Muscle of arm (tissue), 12 donors: ENCODE measurements around the gene EZR. TPM values are rescaled to one million over a fixed set of nuclear protein-coding genes. Genes with fewer than 3 reads are reported as not detected.

ENCODE experiments used
- DNase-seq: peaks from one replicate; pipeline ENCODE4 v3.0.0-alpha.2; 2013
- polyA plus RNA-seq, 12 donors: library from polyadenylated mRNA; unstranded; fragments of 120-200 nt; gene quantifications; one replicate each; pipeline ENCODE4 v1.2.1, GENCODE V29; 2013; ENCODE audit not compliant: insufficient read length in 12 of 12

EZR gene
- polyA plus RNA-seq, 12 donors: 24.0 to 86.6 (median 33.7) TPM; not detected in 1

- no peak for DNase-seq
Observed at GRCh38 chr6:158763434-158764182, 55.6 kb downstream of the EZR start.

- no peak for DNase-seq
Observed at GRCh38 chr6:158762787-158763433, 56.3 kb downstream of the EZR start.

- no peak for DNase-seq
Observed at GRCh38 chr6:158761746-158762145, 57.4 kb downstream of the EZR start.

- no peak for DNase-seq
Observed at GRCh38 chr6:158760618-158761250, 58.4 kb downstream of the EZR start.

GRCh38 chr6:158759966-158760617 is 59.1 kb downstream of the EZR start:
- no peak for DNase-seq

GRCh38 chr6:158758941-158759479 is 60.2 kb downstream of the EZR start:
- no peak for DNase-seq

GRCh38 chr6:158758451-158758860 is 60.7 kb downstream of the EZR start:
- peak; percentile 80 for DNase-seq

- DNase-seq: no peak
Observed at GRCh38 chr6:158757753-158758090, 61.4 kb downstream of the EZR start.

- no peak for DNase-seq
Observed at GRCh38 chr6:158756977-158757752, 62.0 kb downstream of the EZR start.

- no peak for DNase-seq
Observed at GRCh38 chr6:158756126-158756525, 63.0 kb downstream of the EZR start.

GRCh38 chr6:158755636-158756035 is 63.5 kb downstream of the EZR start:
- no peak for DNase-seq

GRCh38 chr6:158754738-158755137 is 64.4 kb downstream of the EZR start:
- DNase-seq: no peak

- DNase-seq: no peak
Observed at GRCh38 chr6:158753811-158754210, 65.4 kb downstream of the EZR start.

GRCh38 chr6:158752613-158753012 is 66.6 kb downstream of the EZR start:
- no peak for DNase-seq

GRCh38 chr6:158751921-158752320 is 67.2 kb downstream of the EZR start:
- no peak for DNase-seq

- DNase-seq: no peak
Observed at GRCh38 chr6:158751224-158751623, 67.9 kb downstream of the EZR start.

GRCh38 chr6:158744986-158745430 is 74.2 kb downstream of the EZR start:
- no peak for DNase-seq

GRCh38 chr6:158743033-158743651 is 76.0 kb downstream of the EZR start:
- no peak for DNase-seq

- no peak for DNase-seq
Observed at GRCh38 chr6:158739673-158740072, 79.5 kb downstream of the EZR start.

- no peak for DNase-seq
Observed at GRCh38 chr6:158737710-158738615, 81.2 kb downstream of the EZR start.
